WTC11 (cell line): ENCODE measurements around the gene ATP6V0D1. TPM values are rescaled to one million over a fixed set of nuclear protein-coding genes. Genes with fewer than 3 reads are reported as not detected.

Experiments used
- ATAC-seq: fragments of 200-7000 bp; cut with Tn5 transposase; 2 replicates; pipeline ENCODE4 v1.10.0; 2021; ENCODE audit warnings: mild to moderate bottlenecking, moderate library complexity
- CTCF ChIA-PET: fragments of 300-600 bp; sonication (Branson Sonifier 250); formaldehyde crosslinking; loops from one replicate; lab custom pipeline; 2021; ENCODE audit warnings: antibody characterized with exemption; lab: Charles Lee
- POLR2A ChIA-PET: fragments of 350-600 bp; sonication (Branson Sonifier 250); formaldehyde crosslinking; loops from one replicate; lab custom pipeline; 2021; ENCODE audit warnings: antibody characterized with exemption; lab: Charles Lee
- DNase-seq: peaks from one replicate; pipeline ENCODE4 v3.0.0; 2021; ENCODE audit warnings: low spot score
- H3K27ac Mint-ChIP-seq: 2 replicates; pipeline ENCODE4 v1.8.0; 2021; ENCODE audit warnings: mixed read lengths
- H3K27me3 Mint-ChIP-seq: 2 replicates; pipeline ENCODE4 v1.8.0; 2021; ENCODE audit warnings: low read depth, mild to moderate bottlenecking, moderate library complexity, mixed read lengths
- H3K36me3 Mint-ChIP-seq: 2 replicates; pipeline ENCODE4 v1.8.0; 2021; ENCODE audit warnings: mixed read lengths
- H3K4me1 Mint-ChIP-seq: 2 replicates; pipeline ENCODE4 v1.8.0; 2022; ENCODE audit warnings: mixed read lengths
- H3K4me3 Mint-ChIP-seq: 2 replicates; pipeline ENCODE4 v1.8.0; 2021; ENCODE audit warnings: mild to moderate bottlenecking, moderate library complexity, mixed read lengths
- H3K9me3 Mint-ChIP-seq: 2 replicates; pipeline ENCODE4 v1.8.0; 2021; ENCODE audit warnings: mixed read lengths
- ELF4 ChIP-seq: sonication (generic); formaldehyde crosslinking; IDR thresholded peaks from 2 replicates; pipeline ENCODE4 v1.8.1; 2022; ENCODE audit warnings: low read depth, mild to moderate bottlenecking, moderate library complexity, missing genetic modification reagents
- FOXJ3 ChIP-seq: sonication (generic); formaldehyde crosslinking; IDR thresholded peaks from 2 replicates; pipeline ENCODE4 v1.9.0; 2021; ENCODE audit warnings: missing genetic modification reagents, mild to moderate bottlenecking, borderline replicate concordance
- GABPB1 ChIP-seq: sonication (generic); formaldehyde crosslinking; IDR thresholded peaks from 2 replicates; pipeline ENCODE4 v1.8.1; 2023; ENCODE audit warnings: mild to moderate bottlenecking, missing genetic modification reagents
- GRHL2 ChIP-seq: fragments of 250-450 bp; sonication (Bioruptor Pico); IDR thresholded peaks from 2 replicates; pipeline ENCODE4 v1.8.0; 2022; ENCODE audit warnings: mild to moderate bottlenecking, moderate library complexity; ENCODE audit not compliant: insufficient replicate concordance, severe bottlenecking
- KAT7 ChIP-seq: sonication (generic); formaldehyde crosslinking; IDR thresholded peaks from 2 replicates; pipeline ENCODE4 v1.8.1; 2023; ENCODE audit warnings: missing genetic modification reagents, mild to moderate bottlenecking, borderline replicate concordance
- NFATC4 ChIP-seq: fragments of 250-450 bp; sonication (Bioruptor Pico); IDR thresholded peaks from 2 replicates; pipeline ENCODE4 v1.9.0; 2021; ENCODE audit warnings: mild to moderate bottlenecking
- OVOL2 ChIP-seq: fragments of 250-450 bp; sonication (Bioruptor Pico); IDR thresholded peaks from 2 replicates; pipeline ENCODE4 v1.9.0; 2021; ENCODE audit warnings: mild to moderate bottlenecking, borderline replicate concordance
- RELA ChIP-seq: sonication (generic); formaldehyde crosslinking; IDR thresholded peaks from 2 replicates; pipeline ENCODE4 v1.8.1; 2022; ENCODE audit warnings: missing genetic modification reagents, mild to moderate bottlenecking, borderline replicate concordance
- SP1 ChIP-seq: sonication (generic); formaldehyde crosslinking; conservative IDR thresholded peaks from 2 replicates; pipeline ENCODE4 v1.8.1; 2022; ENCODE audit warnings: missing genetic modification reagents
- TCF7 ChIP-seq: sonication (generic); formaldehyde crosslinking; IDR thresholded peaks from 2 replicates; pipeline ENCODE4 v1.8.0; 2022; ENCODE audit warnings: mild to moderate bottlenecking, low read depth, missing genetic modification reagents, moderate library complexity
- total RNA-seq: library from RNA; stranded (reverse); gene quantifications from 3 replicates; pipeline ENCODE4 v1.2.3, GENCODE V29; 2021
- TF ChIP-seq, protein P1 (sequence below): sonication (generic); formaldehyde crosslinking; IDR thresholded peaks from 2 replicates; pipeline ENCODE4 v1.8.1; 2023; ENCODE audit warnings: mild to moderate bottlenecking, missing genetic modification reagents, moderate library complexity
- TF ChIP-seq, protein P2 (sequence below): sonication (generic); formaldehyde crosslinking; IDR thresholded peaks from 2 replicates; pipeline ENCODE4 v1.8.1; 2023; ENCODE audit warnings: mild to moderate bottlenecking, missing genetic modification reagents, moderate library complexity
- TF ChIP-seq, protein P3 (sequence below): fragments of 250-450 bp; sonication (Bioruptor Pico); IDR thresholded peaks from 2 replicates; pipeline ENCODE4 v1.9.0; 2021; ENCODE audit warnings: moderate library complexity, mild to moderate bottlenecking, inconsistent platforms, borderline replicate concordance
- TF ChIP-seq, protein P4 (sequence below): fragments of 250-450 bp; sonication (Bioruptor Pico); conservative IDR thresholded peaks from 2 replicates; pipeline ENCODE4 v1.9.0; 2021; ENCODE audit warnings: mild to moderate bottlenecking
- TF ChIP-seq, protein P5 (sequence below): sonication (generic); formaldehyde crosslinking; IDR thresholded peaks from 2 replicates; pipeline ENCODE4 v1.8.0; 2023; ENCODE audit warnings: mild to moderate bottlenecking, missing genetic modification reagents
- TF ChIP-seq, protein P6 (sequence below): sonication (generic); formaldehyde crosslinking; IDR thresholded peaks from 2 replicates; pipeline ENCODE4 v1.8.0; 2022; ENCODE audit warnings: mild to moderate bottlenecking, missing genetic modification reagents
- TF ChIP-seq, protein P7 (sequence below): sonication (generic); formaldehyde crosslinking; IDR thresholded peaks from 2 replicates; pipeline ENCODE4 v1.8.0; 2023; ENCODE audit warnings: missing genetic modification reagents, mild to moderate bottlenecking, borderline replicate concordance

ATP6V0D1 gene
- total RNA-seq, 1 experiment from 2014 or later: 44.1 TPM

DNA sequence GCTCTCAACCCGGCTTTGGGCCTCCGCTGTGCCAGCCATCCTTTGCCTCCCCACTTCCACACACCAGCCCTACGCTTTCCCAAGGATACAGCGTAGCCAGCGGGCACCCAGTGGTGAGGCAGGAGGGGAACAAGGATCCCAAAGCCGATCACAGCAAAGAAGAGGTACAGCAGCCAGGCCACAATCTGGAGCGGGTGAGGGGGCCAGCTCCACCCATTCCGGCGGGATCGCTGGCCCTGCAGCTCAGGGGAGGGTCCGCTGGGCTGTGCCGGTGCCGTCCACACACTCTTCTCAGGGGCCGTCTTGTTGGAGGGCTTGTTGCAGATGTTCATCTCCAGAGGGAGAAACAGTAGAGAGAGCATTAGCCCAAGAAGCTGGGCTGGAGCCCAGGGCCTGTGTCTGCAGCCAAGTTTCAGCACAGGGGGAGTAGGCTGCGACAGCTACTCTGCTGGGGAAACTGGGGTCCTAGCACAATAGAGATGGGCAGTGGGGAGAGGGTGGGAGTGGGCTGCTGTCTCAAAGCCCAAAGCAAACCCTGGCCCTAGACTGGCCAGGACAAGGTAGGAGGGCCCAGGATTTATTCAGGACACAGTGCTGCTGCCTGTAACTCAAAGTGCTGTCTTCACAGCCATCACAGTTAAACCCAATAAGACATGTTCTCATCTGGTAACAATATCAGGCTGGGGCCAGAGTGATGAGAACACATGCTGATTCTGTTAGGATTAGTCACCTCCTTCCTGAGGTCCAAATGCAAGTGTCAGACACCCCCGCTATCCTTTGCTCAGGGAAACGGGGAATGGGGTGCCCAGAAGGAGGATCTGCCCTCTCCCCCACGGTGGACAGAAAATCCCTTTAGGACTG is 74.6 kb downstream of the ATP6V0D1 start:
- peaks cover 39% of the 10 kb centered on the region for H3K4me1 Mint-ChIP-seq
- no peak overlapping the region for H3K4me3 Mint-ChIP-seq
- TF ChIP-seq FOXJ3 (no peak), OVOL2 (CRISPR knock-in tag) (no peak), NFATC4 (CRISPR knock-in tag) (no peak), GRHL2 (CRISPR knock-in tag) (no peak), RELA (no peak), KAT7 (CRISPR knock-in tag) (no peak), SP1 (CRISPR knock-in tag) (no peak), GABPB1 (CRISPR knock-in tag) (no peak), ELF4 (no peak), TCF7 (CRISPR knock-in tag) (no peak)
- TF ChIP-seq, protein P1, sequence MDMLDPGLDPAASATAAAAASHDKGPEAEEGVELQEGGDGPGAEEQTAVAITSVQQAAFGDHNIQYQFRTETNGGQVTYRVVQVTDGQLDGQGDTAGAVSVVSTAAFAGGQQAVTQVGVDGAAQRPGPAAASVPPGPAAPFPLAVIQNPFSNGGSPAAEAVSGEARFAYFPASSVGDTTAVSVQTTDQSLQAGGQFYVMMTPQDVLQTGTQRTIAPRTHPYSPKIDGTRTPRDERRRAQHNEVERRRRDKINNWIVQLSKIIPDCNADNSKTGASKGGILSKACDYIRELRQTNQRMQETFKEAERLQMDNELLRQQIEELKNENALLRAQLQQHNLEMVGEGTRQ (CRISPR knock-in tag): no peak
- TF ChIP-seq, protein P2, sequence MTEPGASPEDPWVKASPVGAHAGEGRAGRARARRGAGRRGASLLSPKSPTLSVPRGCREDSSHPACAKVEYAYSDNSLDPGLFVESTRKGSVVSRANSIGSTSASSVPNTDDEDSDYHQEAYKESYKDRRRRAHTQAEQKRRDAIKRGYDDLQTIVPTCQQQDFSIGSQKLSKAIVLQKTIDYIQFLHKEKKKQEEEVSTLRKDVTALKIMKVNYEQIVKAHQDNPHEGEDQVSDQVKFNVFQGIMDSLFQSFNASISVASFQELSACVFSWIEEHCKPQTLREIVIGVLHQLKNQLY (CRISPR knock-in tag): no peak
- TF ChIP-seq, protein P3, sequence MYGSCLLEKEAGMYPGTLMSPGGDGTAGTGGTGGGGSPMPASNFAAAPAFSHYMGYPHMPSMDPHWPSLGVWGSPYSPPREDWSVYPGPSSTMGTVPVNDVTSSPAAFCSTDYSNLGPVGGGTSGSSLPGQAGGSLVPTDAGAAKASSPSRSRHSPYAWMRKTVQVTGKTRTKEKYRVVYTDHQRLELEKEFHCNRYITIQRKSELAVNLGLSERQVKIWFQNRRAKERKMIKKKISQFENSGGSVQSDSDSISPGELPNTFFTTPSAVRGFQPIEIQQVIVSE (CRISPR knock-in tag): no peak
- TF ChIP-seq, protein P4, sequence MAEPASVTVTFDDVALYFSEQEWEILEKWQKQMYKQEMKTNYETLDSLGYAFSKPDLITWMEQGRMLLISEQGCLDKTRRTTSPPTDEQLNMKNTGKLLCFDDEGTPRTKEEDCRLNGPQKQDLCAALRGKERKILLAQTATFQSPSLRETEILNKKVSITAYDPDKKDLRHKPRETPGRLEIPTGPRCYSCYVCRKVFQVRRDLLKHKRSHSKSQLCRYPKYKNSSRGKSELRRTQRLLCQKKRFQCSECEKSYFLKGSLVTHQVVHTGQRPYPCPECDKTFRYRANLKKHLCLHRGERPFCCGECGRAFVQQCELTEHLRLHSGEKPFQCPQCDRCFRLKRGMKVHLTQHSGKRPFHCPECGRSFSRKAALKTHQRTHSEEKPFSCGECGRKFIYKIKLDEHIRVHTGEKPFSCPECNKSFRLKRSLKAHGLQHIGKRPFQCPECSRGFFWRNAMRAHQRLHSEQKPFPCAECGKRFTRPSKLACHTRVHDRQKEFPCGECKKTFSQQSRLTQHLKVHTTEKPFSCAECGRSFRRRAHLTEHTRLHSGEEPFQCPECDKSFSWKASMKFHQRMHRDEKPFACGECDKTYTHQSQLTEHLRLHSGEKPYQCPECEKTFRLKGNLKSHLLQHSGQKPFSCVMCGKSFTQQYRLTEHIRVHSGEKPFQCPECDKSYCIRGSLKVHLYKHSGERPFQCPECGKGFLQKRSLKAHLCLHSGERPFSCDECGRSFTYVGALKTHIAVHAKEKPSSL: no peak
- TF ChIP-seq, protein P5, sequence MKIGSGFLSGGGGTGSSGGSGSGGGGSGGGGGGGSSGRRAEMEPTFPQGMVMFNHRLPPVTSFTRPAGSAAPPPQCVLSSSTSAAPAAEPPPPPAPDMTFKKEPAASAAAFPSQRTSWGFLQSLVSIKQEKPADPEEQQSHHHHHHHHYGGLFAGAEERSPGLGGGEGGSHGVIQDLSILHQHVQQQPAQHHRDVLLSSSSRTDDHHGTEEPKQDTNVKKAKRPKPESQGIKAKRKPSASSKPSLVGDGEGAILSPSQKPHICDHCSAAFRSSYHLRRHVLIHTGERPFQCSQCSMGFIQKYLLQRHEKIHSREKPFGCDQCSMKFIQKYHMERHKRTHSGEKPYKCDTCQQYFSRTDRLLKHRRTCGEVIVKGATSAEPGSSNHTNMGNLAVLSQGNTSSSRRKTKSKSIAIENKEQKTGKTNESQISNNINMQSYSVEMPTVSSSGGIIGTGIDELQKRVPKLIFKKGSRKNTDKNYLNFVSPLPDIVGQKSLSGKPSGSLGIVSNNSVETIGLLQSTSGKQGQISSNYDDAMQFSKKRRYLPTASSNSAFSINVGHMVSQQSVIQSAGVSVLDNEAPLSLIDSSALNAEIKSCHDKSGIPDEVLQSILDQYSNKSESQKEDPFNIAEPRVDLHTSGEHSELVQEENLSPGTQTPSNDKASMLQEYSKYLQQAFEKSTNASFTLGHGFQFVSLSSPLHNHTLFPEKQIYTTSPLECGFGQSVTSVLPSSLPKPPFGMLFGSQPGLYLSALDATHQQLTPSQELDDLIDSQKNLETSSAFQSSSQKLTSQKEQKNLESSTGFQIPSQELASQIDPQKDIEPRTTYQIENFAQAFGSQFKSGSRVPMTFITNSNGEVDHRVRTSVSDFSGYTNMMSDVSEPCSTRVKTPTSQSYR (CRISPR knock-in tag): no peak
- TF ChIP-seq, protein P6, sequence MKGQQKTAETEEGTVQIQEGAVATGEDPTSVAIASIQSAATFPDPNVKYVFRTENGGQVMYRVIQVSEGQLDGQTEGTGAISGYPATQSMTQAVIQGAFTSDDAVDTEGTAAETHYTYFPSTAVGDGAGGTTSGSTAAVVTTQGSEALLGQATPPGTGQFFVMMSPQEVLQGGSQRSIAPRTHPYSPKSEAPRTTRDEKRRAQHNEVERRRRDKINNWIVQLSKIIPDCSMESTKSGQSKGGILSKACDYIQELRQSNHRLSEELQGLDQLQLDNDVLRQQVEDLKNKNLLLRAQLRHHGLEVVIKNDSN (CRISPR knock-in tag): no peak
- TF ChIP-seq, protein P7, sequence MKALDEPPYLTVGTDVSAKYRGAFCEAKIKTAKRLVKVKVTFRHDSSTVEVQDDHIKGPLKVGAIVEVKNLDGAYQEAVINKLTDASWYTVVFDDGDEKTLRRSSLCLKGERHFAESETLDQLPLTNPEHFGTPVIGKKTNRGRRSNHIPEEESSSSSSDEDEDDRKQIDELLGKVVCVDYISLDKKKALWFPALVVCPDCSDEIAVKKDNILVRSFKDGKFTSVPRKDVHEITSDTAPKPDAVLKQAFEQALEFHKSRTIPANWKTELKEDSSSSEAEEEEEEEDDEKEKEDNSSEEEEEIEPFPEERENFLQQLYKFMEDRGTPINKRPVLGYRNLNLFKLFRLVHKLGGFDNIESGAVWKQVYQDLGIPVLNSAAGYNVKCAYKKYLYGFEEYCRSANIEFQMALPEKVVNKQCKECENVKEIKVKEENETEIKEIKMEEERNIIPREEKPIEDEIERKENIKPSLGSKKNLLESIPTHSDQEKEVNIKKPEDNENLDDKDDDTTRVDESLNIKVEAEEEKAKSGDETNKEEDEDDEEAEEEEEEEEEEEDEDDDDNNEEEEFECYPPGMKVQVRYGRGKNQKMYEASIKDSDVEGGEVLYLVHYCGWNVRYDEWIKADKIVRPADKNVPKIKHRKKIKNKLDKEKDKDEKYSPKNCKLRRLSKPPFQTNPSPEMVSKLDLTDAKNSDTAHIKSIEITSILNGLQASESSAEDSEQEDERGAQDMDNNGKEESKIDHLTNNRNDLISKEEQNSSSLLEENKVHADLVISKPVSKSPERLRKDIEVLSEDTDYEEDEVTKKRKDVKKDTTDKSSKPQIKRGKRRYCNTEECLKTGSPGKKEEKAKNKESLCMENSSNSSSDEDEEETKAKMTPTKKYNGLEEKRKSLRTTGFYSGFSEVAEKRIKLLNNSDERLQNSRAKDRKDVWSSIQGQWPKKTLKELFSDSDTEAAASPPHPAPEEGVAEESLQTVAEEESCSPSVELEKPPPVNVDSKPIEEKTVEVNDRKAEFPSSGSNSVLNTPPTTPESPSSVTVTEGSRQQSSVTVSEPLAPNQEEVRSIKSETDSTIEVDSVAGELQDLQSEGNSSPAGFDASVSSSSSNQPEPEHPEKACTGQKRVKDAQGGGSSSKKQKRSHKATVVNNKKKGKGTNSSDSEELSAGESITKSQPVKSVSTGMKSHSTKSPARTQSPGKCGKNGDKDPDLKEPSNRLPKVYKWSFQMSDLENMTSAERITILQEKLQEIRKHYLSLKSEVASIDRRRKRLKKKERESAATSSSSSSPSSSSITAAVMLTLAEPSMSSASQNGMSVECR: no peak
- H3K9me3 Mint-ChIP-seq: no peaks in the 10 kb centered on the region
- H3K27me3 Mint-ChIP-seq: peaks cover 23% of the 10 kb centered on the region
- ChIA-PET POLR2A (interaction anchor here (0.9 kb wide), 1 partner anchor 13 kb away, joined by 3 read pairs; the partner anchor contains the start of gene TPPP3), CTCF (interaction anchor here (0.8 to 7.0 kb wide), 9 partner anchors 7 to 146 kb away, joined by 3 to 36 read pairs (median 7); partner anchors contain the start of genes KCTD19, LRRC36, TPPP3 and ZDHHC1)
- no peaks in the 10 kb centered on the region for H3K36me3 Mint-ChIP-seq
- H3K27ac Mint-ChIP-seq: no peak overlapping the region
- DNase-seq (no peak), ATAC-seq (no peak)
